HG02678 (cell line): ENCODE data around the gene TMEM165.

Source experiments
- ATAC-seq: cut with Tn5 transposase; IDR thresholded peaks from one replicate; pipeline ENCODE4 v1.9.1; 2021; ENCODE audit warnings: mild to moderate bottlenecking, moderate library complexity; ENCODE audit not compliant: unreplicated experiment

Gene TMEM165

DNA sequence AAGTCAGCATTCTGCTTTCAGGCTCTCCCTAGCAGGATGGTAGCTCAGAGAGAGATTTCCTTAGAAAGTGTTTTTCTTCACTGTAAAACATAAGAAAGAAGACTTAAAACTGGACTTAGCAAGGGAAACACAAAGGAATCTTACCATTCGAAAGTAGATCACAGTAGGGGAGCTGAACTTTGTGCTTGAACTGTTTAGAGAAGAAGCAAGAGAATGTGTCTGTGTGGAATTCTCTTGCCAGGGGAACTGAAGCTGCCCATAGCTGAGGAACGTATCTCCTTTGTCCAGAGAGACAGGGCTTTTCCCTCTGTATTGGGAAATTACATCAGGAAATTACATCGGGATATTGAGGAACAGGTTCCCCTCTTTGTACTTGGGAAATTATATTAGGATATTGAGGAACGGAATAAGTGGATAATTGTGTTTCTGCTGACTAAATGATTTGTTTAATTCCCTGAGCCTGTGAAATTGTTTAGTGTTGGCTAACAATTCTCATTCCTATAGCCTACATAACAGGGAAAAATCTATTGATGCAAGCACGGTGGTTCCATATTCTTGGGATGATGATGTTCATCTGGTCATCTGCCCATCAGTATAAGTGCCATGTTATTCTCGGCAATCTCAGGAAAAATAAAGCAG is 28.6 kb upstream of the TMEM165 start:
- ATAC-seq, result no peak

DNA sequence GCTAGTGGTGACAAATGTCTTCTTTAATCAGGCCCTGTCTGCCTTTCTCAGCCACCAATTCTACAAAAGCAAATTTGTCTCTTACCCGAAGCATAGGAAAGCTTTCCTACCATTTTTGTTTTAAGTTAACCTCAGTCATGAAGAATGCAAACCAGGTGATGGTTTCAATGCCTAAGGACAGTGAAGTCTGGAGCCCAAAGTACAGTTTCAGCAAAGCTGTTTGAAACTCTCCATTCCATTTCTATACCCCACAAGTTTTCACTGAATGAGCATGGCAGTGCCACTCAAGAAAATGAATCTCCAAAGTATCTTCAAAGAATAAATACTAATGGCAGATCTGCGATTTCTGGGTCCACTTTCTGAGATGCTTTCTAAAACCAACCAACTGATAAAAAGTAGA is 25.8 kb upstream of the TMEM165 start:
- no peak for ATAC-seq

DNA sequence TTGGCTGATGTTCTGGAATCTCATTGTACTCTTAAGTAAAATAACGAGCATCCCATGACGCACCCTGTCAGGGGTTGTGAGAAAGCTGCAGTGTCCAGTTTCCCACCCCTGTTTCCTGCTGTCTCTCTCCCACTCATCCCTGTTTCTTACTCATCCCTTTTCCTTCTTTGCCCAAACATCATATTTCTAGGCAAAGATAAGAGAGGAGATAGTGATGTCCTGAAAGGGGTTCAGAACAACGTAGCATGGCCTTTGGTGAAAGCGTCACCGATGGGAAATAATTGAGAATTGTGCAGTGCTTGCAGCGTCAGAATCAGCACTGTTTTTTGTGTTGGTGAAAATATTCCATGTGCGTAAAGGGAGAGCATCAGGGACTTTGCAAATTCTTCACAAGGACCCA is 23.5 kb upstream of the TMEM165 start:
- ATAC-seq, result no peak

DNA sequence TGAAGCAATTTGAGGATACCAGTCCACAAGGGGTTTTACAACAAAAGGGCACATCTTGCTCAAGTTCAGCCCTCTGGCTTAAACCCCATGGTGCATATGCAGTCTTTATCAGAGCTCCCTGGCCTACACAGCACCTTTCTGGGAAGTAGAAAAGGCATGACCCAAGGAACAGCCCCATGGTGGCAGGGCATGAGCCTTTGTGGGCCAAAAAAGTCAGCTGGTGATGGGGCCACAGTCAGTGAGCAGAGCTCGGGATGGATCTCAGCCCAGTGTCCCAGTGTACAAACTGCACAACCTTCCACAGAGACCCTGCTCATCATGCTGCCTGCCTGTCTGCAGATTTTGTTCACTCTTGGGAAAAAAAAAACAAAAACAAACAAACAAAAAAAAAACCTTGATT is 22.3 kb upstream of the TMEM165 start:
- ATAC-seq, result no peak

DNA sequence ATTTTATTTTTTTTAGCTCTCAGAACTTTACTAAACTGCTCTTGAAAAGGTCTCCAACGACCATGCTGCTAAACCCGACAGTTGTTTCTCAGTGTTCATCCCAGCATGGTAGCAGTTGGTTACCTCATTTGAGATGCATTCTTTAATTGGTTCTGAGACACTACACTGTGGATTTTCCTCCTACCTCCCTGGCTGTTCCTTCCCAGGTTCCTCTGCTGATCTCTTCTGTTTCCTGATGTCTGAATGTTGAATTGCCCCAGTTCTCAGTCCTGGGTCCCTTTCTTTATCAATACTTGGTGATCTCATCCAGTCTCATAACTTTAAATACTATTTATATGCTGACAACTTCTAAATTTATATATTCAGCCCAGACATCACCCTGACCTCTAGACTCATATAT is 19.1 kb upstream of the TMEM165 start:
- no peak for ATAC-seq

DNA sequence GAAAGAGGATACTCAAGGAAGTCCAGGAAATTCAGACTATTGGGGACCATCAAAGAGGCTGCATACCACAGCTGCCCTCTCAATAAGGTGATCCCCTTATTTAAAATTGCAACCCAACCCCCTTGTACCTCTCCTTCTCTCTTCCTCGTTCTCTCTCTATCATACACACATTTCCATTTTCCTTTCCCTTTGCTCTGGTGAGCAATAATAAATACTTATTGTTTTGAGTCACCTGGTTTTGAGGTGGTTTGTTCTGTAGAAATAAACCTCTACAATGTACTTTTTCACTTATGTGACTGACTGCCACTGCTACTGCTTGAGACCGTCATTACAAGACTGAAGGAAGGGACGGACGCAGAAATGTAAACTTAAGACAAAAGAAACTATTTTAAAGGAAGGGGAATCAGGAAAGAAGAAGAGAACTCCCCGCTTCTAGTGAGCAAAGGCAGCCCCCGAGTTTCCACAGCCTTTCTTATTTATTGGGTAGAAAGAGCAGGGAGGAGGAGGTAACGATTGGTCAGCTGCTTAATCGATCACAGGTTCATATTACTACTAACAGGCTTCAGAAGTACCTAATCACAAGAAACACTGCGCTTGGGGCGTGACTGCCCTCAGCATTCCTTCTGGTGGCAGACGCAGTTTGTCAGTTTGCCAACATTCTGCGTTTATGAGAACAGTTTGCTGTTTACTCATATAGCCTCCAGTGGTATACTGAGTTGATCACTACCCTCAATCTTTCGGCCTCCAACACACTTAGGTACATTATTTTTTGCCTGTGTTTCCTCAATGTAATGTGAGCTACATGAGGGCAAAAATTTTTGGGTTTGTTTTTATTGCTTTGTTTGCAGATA is 16.9 kb upstream of the TMEM165 start:
- no peak for ATAC-seq

DNA sequence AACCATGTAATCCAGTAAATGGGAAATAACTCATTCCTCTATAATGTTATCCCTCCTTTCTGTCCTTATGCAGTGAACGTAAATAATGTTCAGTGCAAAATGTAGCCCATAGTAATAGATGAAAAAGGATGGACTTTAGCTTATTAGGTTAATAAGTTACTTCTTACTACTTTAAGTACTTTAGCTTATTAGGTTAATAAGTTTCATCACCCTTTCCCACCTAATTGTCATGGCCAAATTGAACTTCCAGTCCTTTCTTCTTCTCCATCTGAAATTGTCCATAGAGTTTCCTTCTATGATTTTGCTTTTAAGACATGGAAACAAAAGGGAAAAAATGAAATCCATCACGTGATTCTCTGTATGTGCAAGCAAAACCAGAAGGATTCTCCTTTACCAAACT is 15.2 kb upstream of the TMEM165 start:
- ATAC-seq, result no peak

DNA sequence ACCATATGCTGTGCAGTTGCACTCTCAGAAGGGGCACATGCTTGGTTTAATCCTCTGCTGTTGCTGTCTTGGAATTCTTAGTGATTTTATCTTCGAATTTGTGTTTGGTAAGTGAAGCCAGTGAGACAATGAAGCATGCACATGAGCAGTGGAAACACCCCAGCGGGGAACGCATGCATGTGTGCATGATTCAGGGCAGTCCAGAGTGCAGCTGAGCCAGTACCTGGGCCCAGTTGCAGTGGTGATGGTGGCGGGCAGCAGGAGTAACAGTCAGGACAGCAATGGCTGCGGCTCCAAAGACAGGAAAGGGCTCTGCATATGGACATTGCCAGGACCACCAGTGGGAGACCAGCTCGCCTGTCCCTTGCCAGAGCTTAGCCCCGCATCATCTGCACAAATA is 14.3 kb upstream of the TMEM165 start:
- no peak for ATAC-seq

DNA sequence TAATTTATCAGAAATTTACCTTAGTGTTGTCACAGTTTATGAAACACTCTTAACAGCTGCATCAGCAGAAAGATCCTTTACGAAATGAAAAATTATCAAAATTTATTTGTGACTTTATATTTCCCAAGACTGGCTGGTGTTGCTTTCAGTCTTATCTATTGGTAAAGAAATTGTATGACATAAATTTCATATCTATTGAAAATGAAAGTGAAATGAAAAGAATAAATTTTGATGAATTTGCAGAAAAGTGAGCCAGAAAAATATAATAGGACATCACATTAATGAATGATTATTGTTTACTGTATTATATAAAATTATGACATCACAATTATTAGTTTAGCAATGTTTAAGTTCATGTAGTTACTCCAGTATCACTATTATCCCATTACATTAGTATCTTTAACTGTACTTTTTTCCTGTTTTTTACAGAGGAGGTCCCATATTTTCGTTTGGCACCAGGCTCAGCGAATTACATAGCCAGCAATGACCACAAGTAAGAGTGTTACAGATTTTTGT is 13.2 kb upstream of the TMEM165 start:
- ATAC-seq, result no peak

DNA sequence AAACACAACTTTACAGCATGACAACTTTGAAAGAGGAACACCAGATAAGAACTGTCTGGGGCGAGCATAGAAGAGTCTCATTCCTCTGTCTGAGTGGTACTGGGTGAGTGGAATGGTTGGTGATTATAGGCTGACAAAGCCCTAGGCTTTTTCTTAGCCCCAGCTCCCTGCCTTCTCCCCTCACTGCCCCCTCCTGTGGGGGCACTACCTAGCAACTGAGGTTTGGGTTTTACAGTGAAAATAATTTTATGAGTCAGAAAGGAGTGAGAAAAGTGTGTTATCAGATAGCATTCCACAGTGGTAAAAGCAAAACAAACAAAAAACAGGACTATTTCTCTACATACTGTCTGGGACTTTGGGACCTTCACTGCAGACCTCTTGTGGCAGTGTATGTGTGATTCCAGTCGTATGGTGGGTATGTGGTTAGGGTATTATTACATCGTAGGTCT is 10.5 kb upstream of the TMEM165 start:
- ATAC-seq, result no peak

DNA sequence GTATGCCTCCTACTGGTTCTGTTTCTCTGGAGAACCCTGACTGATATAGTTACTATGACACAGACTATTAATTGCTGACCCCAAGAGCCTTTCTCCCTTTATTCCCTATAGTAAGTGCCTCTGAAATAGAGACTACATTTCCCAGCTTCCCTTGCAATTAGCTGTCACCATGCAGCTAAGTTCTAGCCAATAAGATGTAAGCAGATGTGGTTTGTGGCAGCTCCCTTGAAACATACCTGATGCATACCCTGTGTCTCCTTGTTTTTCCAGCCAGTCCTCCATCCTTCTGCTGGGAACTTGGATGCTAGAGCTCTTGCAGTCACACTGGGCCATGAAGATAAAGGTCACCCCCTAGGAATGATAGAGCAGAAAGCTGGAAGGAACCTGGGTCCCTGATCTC is 9.7 kb upstream of the TMEM165 start:
- peak; percentile 74 for ATAC-seq

DNA sequence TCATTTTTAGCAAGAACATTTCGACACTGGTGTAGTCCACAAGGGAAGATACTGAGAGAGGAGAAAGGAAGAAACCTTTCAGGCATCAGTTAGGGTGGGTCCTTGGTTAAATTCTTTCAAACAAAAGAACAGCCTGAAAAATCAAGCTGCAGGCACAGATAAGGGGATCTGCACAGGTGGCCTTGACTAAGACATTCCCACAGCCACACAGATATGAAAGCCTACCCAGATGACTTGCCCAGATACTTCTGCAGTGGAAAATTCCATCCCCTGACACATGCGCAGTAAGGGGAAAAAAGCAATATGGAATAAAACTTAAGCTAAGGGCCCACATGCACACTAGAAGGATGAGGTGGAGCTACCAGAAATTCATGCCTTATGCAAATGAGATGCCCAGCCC is 8.9 kb upstream of the TMEM165 start:
- no peak for ATAC-seq

DNA sequence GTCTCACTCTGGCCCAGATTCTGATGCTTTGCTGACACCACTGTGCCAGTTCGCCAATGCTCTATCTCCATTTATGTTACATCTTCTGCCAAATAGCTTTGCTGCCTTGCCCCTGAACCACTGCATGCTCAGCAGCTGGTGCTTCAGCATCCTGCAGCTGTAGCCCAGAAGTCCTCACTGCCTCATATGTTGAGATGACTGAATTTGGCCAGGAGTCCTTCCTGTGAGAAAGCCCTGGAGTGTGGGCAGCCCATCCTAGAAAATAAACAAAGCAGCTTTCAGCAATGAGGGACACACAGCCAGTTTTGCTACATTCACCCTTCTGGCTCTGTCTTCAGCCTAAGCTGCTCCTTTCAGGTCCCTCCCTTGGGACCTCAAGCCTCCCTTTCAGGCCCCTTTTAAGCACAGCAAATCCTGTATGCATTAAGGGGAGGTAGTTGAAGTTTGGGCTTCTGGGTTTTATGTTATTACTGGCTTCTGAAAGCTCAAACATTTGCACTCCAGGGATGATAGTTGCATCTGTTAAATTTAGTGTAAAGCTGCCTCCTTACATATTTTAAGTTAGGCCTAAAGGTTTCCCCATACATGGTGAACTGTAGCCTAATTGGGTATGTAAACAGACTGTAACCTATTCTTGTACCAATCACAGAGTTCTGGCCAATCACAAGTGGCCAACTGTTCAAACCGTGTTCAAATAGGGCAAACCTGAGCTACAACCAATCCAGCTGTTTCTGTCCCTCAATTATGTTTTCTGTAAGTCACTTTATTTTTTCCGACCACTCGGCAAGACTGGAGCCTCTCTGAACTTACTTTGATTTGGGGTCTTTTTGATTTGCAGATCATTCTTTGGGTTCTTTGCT is 2.1 kb upstream of the TMEM165 start:
- no peak for ATAC-seq

DNA sequence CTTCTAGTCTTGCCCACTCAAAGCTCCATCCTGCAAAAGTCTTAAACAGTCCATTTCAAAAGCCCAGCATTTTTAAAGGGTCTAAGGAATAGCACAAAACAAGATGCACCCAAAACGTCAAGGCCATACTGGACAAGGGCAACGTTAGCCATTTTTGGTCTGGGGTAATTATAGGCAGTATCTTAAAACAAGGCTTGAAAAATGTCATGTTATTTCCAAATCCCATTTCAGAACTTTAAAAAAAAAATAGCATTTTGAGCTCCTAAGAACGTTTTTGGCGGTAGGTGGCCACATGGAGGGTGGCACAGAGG is 584 bp upstream of the TMEM165 start:
- ATAC-seq, result peak; percentile 0

DNA sequence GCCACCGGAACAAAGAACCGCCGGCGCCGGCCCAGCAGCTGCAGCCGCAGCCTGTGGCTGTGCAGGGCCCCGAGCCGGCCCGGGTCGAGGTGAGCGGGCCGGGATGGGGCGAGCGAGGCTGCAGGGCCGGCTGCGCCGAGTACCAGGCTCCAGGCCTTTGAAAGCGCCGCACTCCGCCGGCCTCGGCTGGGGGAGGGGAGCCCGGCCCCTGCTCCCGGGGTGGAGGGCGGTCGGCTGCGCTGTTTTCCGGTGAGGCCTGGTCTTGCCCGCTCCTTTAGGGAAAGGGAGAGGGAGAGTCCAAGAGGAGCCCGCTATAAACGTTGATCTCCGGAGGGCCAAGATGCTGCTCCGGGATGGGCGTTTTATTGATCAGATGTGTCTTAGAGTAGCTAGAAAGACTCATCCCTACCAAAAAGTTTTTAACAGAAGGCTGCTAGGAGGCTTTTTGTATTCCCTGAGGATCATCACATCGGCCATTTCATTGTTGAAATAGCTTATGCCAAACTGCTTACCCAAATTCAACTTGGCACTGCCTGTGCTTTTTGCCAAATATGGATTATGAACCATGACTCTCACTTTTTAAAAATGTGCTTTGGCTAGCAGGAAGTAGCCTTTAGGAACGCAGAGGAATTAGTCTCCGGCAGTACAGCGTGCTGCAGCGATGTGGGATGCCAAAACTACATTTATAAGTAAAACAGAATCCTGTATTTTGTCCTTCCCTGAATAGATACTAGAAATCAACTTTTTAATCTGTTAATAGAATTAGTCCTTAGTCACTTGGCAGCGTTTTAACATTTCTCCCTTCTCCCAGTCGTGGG is 760 bp downstream of the TMEM165 start:
- peak; percentile 24 for ATAC-seq

DNA sequence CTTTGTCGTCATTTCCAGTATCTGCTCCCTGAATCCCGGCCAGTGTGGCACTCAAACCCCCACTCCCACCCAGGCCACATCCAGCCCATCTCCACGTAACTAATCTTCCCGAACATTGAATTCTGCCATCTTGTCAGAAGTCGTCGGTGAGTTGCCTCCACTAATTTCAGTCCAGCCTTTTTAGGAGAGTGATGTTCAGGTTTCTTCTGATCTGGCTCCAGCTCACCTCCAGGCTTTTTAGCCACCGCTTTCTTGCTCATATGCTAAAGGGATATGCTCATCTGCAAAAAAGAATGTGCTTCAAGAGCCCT is 1.3 kb downstream of the TMEM165 start:
- no peak for ATAC-seq

DNA sequence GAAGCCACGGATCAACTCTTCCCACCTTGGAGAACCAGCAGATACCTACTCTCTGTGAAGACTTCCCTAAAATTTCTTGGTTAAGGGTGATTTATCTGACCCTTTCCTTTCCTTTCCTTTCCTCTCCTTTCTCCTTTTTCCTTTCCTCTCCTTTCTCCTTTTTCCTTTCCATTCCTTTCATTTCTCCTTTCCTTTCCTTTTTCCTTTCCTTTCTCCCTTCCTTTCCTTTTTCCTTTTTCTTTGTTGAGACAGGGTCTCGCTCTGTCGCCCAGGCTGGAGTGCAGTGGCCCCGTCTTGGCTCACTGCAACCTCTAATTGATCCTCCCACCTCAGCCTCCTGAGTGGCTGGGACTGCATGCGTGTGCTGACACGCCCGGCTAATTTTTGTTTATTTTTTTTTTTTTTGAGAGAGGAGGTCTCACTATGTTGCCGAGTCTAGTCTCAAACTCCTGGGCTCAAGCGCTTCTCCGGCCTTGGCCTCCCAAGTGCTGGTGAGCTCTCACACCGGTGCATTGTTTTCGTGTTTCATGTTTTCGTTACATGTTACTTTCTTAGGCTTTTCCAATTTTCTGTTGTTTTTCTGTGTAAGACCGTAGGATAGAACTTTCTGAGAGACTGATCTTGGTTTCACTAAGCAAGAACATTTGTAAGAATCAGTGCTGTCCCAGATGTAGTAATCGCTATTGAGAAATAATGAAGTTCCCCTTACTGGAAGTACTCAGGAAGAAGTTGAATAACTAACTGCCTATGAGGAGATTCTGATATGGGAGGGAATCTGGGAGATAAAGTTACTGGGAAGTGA is 2.0 kb downstream of the TMEM165 start:
- ATAC-seq, result no peak

DNA sequence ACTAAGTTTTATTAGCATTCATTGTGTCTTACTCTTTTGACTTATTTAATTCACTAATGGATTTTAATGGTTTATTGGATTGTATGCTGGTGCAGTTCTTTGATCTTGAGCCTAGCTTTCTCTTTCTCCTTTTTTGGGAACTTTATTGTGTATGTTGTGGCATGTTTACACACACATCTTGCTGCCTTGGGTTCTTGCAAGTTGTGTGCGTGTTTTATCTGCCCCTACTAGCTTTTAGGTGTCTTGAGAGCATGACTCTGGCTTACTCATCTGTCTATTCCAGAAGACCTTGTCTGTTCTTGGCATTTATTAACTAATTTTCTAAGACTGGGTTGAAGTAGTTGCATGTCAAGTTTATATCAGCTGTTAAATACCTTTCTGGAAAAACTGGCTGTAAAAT is 2.7 kb downstream of the TMEM165 start:
- no peak for ATAC-seq

DNA sequence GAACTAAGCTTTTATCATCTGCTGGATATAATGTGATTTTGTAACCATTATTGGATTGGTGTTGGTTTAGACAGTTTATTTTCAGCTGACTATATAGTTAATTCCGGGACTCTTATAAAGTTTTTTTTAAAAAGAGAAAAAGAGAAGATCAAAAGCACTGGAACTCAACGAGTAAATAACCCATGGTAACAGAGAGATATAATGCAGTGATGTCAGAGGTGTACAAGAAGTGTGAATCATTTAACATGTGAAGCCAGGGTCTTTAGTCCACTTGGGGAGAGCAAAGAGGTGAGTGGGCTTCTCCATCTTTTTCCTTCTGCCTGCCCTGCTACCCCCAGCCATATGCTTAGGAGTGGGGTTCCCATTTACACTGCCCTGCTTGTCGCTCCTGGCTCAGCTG is 3.2 kb downstream of the TMEM165 start:
- ATAC-seq, result no peak

DNA sequence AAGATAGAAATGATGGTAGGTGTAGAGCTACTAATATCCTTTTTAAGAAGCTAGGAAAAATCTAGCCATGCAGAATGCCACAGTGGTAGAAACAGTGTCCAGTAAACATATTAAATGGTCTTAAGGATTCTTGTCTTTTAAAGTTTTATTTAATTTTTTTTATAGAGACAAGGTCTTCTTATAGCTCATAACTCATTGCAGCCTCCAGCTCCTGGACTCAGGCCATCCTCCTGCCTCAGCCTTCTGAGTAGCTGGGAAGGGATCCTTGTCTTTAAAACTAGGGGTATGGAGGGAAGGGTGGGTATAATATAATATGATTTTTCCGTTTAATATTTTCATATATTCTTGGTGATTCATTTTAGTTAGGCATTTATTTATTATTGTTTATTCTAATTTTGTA is 3.8 kb downstream of the TMEM165 start:
- no peak for ATAC-seq
